Measurements from ENCODE around the gene NAT9.

The NAT9 gene

DNA sequence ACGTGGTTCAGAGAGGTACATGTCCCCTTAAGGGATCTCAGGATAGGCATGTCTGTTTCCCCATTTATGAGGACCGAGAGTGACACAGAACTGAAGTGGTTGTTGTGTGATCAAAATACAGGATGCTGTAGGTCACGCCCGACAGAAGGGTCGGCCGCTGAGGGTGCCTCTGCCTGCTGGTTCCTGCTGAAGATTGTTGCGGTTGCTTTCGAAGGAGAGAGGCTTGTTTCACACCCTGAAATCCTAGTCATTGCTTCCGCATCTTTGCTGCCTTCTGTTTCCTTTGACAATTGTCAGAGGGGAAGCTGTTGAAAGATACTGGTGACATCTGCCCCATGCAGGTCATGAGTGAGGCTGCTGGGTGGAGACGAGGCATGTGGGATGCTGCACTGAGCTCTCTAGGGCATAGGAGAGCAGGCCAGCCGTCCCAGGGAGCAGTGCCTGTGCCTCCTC, 3.8 kb upstream of the NAT9 start:
- no peaks in the 10 kb centered on the region for H3K27me3 ChIP-seq (replicated peaks)
- DNase-seq, result no peak
- no peak for TF ChIP-seq CTCF (IDR thresholded peaks at IDR 0.05; ENCODE audit: low read depth, low read length, missing control alignments)
- H3K27ac ChIP-seq, result no peak overlapping the region
- peaks cover 16% of the 10 kb centered on the region for H3K36me3 ChIP-seq (replicated peaks)
- no peak overlapping the region for H3K4me3 ChIP-seq (ENCODE audit: low read depth, low read length)
- in situ Hi-C loops (cut with HindIII; ENCODE audit: low pct_ligation_motif_present, low sequenced_read_pairs), result no loop called here

DNA sequence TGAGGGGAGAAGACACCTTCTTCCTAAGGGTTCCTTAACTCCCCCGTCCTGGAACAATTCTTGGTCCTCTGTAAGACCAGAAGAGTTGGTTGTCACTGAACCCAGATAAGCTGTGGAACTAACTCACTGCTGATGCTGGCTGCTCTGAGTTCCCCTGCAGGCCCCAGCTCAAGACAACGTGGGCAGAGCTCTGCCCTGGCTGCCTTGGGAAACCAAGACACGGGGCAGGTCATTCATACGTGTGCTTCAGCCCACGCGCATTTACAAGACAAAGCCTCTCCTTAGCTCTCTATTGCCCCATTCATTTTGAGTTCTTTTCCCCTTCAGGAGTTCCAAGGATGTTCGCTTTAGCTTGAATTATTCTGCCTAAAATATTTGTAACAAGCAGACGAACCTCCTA, 3.4 kb upstream of the NAT9 start:
- no peak overlapping the region for H3K4me3 ChIP-seq (ENCODE audit: low read depth, low read length)
- no peak for DNase-seq
- in situ Hi-C loops (cut with HindIII; ENCODE audit: low pct_ligation_motif_present, low sequenced_read_pairs), result no loop called here
- peaks cover 16% of the 10 kb centered on the region for H3K36me3 ChIP-seq (replicated peaks)
- TF ChIP-seq CTCF (IDR thresholded peaks at IDR 0.05; ENCODE audit: low read depth, low read length, missing control alignments), result no peak
- no peaks in the 10 kb centered on the region for H3K27me3 ChIP-seq (replicated peaks)
- H3K27ac ChIP-seq, result no peak overlapping the region

DNA sequence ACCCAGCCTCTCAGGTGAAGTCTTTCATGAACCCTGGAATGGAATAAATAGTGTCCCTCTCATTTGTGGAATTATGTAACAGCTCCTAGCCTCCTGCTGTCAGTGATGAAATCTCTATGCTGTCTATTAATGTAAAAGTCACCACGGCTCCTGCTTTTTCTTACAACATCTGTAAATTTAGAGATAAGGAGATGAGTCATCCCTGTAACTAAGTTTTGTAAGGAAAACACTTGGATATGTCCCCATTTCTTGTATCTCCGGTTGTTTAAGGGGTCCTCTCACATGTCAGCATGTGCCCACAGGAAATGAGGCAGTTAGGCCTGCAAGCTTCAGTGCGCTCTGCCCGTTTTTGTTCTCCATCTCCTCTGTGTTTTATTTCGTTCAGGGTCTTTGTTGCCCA, 2.8 kb upstream of the NAT9 start:
- Histone ChIP-seq H3K36me3 (replicated peaks) (peaks cover 16% of the 10 kb centered on the region), H3K27ac (no peak overlapping the region), H3K27me3 (replicated peaks) (no peaks in the 10 kb centered on the region), H3K4me3 (ENCODE audit: low read depth, low read length) (no peak overlapping the region)
- in situ Hi-C loops (cut with HindIII; ENCODE audit: low pct_ligation_motif_present, low sequenced_read_pairs), result no loop called here
- peak; percentile 34 for DNase-seq
- TF ChIP-seq CTCF (IDR thresholded peaks at IDR 0.05; ENCODE audit: low read depth, low read length, missing control alignments), result no peak

DNA sequence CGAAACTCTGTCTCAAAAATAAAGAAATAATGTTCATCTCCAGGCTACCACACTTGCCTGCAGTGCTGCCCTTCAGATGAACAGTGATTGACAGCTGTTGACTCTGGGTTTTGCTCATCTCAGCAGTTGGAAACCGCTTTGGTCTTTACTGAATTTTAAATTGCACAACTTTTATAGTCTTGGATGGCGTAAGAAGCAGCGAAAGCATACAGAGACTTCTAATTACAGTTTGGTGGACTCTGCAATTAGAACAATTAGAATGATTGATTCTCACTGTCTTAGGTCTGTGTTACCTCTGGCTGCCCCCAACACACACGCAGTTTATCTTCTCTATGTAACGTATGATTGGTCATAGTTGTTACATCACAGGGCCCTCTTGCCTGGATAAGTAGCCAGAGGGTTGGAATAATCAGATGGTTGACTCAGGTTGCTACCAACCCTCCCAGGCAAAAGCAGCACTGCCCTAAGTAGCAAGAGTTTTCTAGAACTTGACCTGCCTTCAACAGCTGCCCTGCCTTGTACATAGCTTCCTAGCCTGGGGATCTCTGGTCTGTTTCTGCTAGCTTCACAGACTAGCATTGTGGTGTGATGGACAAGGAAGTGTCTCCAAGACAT, 1.9 kb upstream of the NAT9 start:
- Histone ChIP-seq H3K27ac (no peak overlapping the region), H3K36me3 (replicated peaks) (peaks cover 22% of the 10 kb centered on the region), H3K27me3 (replicated peaks) (no peaks in the 10 kb centered on the region), H3K4me3 (ENCODE audit: low read depth, low read length) (no peak overlapping the region)
- no peak for DNase-seq
- no peak for TF ChIP-seq CTCF (IDR thresholded peaks at IDR 0.05; ENCODE audit: low read depth, low read length, missing control alignments)
- in situ Hi-C loops (cut with HindIII; ENCODE audit: low pct_ligation_motif_present, low sequenced_read_pairs), result no loop called here

GRCh38 chr17:74776990-74777389, 845 bp upstream of the NAT9 start:
- no peak for TF ChIP-seq CTCF (IDR thresholded peaks at IDR 0.05; ENCODE audit: low read depth, low read length, missing control alignments)
- Histone ChIP-seq H3K27me3 (replicated peaks) (no peaks in the 10 kb centered on the region), H3K36me3 (replicated peaks) (peaks cover 33% of the 10 kb centered on the region), H3K27ac (no peak overlapping the region), H3K4me3 (ENCODE audit: low read depth, low read length) (peak overlapping the region; percentile 89)
- no peak for DNase-seq
- in situ Hi-C loops (cut with HindIII; ENCODE audit: low pct_ligation_motif_present, low sequenced_read_pairs), result no loop called here

Measured in brain microvascular endothelial cell (primary cell).